Measurements from ENCODE around the gene INHA.
A peak's percentile ranks its signal among the peaks of the same experiment; 100 is the strongest.

The INHA gene

GRCh38 chr2:219562049-219563020, 9.8 kb upstream of the INHA start:
- Histone ChIP-seq H3K36me3 (ENCODE audit: control insufficient read depth, low read depth, low read length) (no peaks in the 10 kb centered on the region), H3K4me3 (ENCODE audit: low read length) (no peak overlapping the region), H3K27ac (ENCODE audit: low read length) (no peak overlapping the region), H3K9ac (ENCODE audit: low read length) (no peak overlapping the region), H3K9me3 (ENCODE audit: control insufficient read depth, low read depth, low read length) (no peaks in the 10 kb centered on the region), H3K4me1 (ENCODE audit: control insufficient read depth, low read depth, low read length) (peaks cover 44% of the 10 kb centered on the region), H3K27me3 (ENCODE audit: control insufficient read depth, insufficient read depth, low read length) (no peaks in the 10 kb centered on the region)

DNA sequence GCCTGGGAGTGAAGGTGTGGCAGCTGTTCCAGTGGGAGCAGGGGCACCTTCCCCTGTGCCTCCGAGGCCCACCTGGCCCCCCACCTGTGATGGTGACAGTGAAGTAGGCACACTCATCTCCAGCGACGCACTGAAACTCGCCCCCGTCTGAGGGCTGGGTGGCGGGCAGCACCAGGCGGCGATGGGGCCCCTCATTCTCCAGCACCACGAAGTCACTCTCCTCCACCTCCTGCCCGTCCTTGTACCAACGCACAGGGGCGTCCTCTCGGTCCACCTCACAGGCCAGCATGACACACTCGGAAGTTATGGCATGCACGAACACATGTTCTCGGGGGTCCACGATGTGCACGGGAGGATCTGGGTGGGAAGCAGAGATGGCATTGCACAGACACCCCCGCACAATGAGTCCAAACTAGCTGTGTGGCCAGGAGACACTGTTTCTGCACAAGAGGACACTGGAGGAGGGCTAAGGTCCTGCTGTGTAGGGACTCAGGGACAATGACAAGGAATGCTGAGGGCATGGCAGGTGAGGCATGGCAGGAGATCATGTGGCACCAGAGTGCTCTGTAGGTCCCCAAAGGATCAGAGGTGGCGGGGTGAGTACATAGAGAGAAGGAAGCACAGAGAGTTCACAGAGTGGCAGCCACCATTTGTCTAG, 8.7 kb upstream of the INHA start:
- Histone ChIP-seq H3K4me3 (ENCODE audit: low read length) (no peak overlapping the region), H3K36me3 (ENCODE audit: control insufficient read depth, low read depth, low read length) (no peaks in the 10 kb centered on the region), H3K9ac (ENCODE audit: low read length) (no peak overlapping the region), H3K27me3 (ENCODE audit: control insufficient read depth, insufficient read depth, low read length) (no peaks in the 10 kb centered on the region), H3K9me3 (ENCODE audit: control insufficient read depth, low read depth, low read length) (no peaks in the 10 kb centered on the region), H3K4me1 (ENCODE audit: control insufficient read depth, low read depth, low read length) (peaks cover 44% of the 10 kb centered on the region), H3K27ac (ENCODE audit: low read length) (no peak overlapping the region)

- Histone ChIP-seq H3K4me1 (ENCODE audit: control insufficient read depth, low read depth, low read length) (peaks cover 48% of the 10 kb centered on the region), H3K9ac (ENCODE audit: low read length) (peak overlapping the region; percentile 28), H3K9me3 (ENCODE audit: control insufficient read depth, low read depth, low read length) (no peaks in the 10 kb centered on the region), H3K36me3 (ENCODE audit: control insufficient read depth, low read depth, low read length) (peaks cover 6% of the 10 kb centered on the region), H3K4me3 (ENCODE audit: low read length) (peak overlapping the region; percentile 30), H3K27me3 (ENCODE audit: control insufficient read depth, insufficient read depth, low read length) (peaks cover 14% of the 10 kb centered on the region), H3K27ac (ENCODE audit: low read length) (peak overlapping the region; percentile 70)
Observed at GRCh38 chr2:219565130-219566080, 6.7 kb upstream of the INHA start.

DNA sequence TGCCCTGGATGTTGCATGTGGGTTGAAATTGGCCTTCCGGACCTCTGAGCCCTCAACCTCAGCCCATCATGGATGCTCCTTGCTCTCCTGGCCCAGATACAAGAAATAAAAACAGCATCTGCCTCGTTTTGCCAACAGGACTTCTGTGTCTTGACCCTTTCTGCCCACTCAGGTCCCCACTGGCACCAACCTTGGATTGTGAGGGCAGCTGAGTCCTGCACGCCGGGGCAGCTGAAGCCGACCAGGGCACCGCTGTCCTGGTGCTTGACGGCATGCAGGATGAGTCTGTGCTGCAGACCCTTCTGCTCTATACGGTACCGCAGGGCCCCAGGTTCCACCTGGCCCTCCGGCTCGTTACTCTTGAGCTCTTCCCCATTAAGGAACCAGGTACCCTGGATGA, 5.5 kb upstream of the INHA start:
- peaks cover 14% of the 10 kb centered on the region for H3K27me3 ChIP-seq (ENCODE audit: control insufficient read depth, insufficient read depth, low read length)

DNA sequence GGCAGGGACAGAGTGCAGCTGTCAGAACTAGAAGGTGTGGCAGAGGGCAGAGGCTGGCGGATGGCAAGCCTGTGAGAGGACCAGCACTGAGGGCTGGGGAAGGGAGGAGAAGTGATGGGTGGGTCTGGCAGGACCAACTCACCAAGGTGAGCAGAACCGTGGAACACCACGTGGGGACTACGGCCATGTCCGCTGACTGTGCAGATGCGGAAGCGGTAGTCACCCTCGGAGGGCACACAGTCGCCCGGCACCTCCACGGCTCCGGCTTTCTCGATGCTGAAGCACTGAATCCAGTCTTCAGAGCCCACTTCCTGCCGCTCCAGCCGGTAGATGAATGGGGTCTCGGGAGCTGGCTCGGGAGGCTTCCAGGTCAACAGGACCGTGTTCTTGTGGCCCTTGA, 5.0 kb upstream of the INHA start:
- no peak overlapping the region for H3K4me3 ChIP-seq (ENCODE audit: low read length)
- no peaks in the 10 kb centered on the region for H3K9me3 ChIP-seq (ENCODE audit: control insufficient read depth, low read depth, low read length)
- H3K4me1 ChIP-seq (ENCODE audit: control insufficient read depth, low read depth, low read length) = peaks cover 40% of the 10 kb centered on the region
- H3K27ac ChIP-seq (ENCODE audit: low read length) = no peak overlapping the region
- no peak overlapping the region for H3K9ac ChIP-seq (ENCODE audit: low read length)
- H3K36me3 ChIP-seq (ENCODE audit: control insufficient read depth, low read depth, low read length) = peaks cover 6% of the 10 kb centered on the region
- peaks cover 14% of the 10 kb centered on the region for H3K27me3 ChIP-seq (ENCODE audit: control insufficient read depth, insufficient read depth, low read length)

More for the DNA sequence above, 5.5 kb upstream of the INHA start:
- H3K36me3 ChIP-seq (ENCODE audit: control insufficient read depth, low read depth, low read length) = peaks cover 6% of the 10 kb centered on the region
- no peak overlapping the region for H3K27ac ChIP-seq (ENCODE audit: low read length)
- H3K9ac ChIP-seq (ENCODE audit: low read length) = no peak overlapping the region
- no peak overlapping the region for H3K4me3 ChIP-seq (ENCODE audit: low read length)
- H3K9me3 ChIP-seq (ENCODE audit: control insufficient read depth, low read depth, low read length) = no peaks in the 10 kb centered on the region
- peaks cover 40% of the 10 kb centered on the region for H3K4me1 ChIP-seq (ENCODE audit: control insufficient read depth, low read depth, low read length)

GRCh38 chr2:219567791-219568361, 4.2 kb upstream of the INHA start:
- Histone ChIP-seq H3K4me1 (ENCODE audit: control insufficient read depth, low read depth, low read length) (peaks cover 41% of the 10 kb centered on the region), H3K27me3 (ENCODE audit: control insufficient read depth, insufficient read depth, low read length) (peaks cover 14% of the 10 kb centered on the region), H3K9me3 (ENCODE audit: control insufficient read depth, low read depth, low read length) (no peaks in the 10 kb centered on the region), H3K27ac (ENCODE audit: low read length) (no peak overlapping the region), H3K36me3 (ENCODE audit: control insufficient read depth, low read depth, low read length) (peaks cover 6% of the 10 kb centered on the region), H3K4me3 (ENCODE audit: low read length) (no peak overlapping the region), H3K9ac (ENCODE audit: low read length) (no peak overlapping the region)

GRCh38 chr2:219569041-219569440, 3.1 kb upstream of the INHA start:
- Histone ChIP-seq H3K4me3 (ENCODE audit: low read length) (no peak overlapping the region), H3K9ac (ENCODE audit: low read length) (no peak overlapping the region), H3K27me3 (ENCODE audit: control insufficient read depth, insufficient read depth, low read length) (peaks cover 14% of the 10 kb centered on the region), H3K9me3 (ENCODE audit: control insufficient read depth, low read depth, low read length) (no peaks in the 10 kb centered on the region), H3K36me3 (ENCODE audit: control insufficient read depth, low read depth, low read length) (peaks cover 6% of the 10 kb centered on the region), H3K27ac (ENCODE audit: low read length) (no peak overlapping the region), H3K4me1 (ENCODE audit: control insufficient read depth, low read depth, low read length) (peaks cover 36% of the 10 kb centered on the region)

DNA sequence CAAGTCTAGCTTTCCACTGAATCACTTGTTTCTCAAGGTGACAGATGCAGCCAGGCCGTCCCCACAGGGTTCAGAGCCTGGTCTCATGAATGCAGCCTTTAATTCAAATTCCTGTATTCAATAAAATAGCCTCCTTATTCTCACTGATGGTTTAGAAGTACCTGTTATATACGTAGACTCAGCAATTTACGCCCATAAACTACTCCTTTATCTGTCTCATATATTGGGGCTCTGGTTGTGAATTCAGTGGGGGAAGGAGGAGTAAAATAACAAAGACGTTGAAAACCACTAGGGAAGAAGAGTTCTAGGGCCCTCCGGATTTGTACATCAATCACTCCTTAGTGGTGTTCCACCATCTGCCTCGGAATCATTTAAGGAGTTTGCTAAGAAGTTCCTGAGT, 2.5 kb upstream of the INHA start:
- peaks cover 6% of the 10 kb centered on the region for H3K36me3 ChIP-seq (ENCODE audit: control insufficient read depth, low read depth, low read length)
- H3K27ac ChIP-seq (ENCODE audit: low read length) = no peak overlapping the region
- H3K9ac ChIP-seq (ENCODE audit: low read length) = no peak overlapping the region
- peaks cover 32% of the 10 kb centered on the region for H3K4me1 ChIP-seq (ENCODE audit: control insufficient read depth, low read depth, low read length)
- no peaks in the 10 kb centered on the region for H3K9me3 ChIP-seq (ENCODE audit: control insufficient read depth, low read depth, low read length)
- peaks cover 14% of the 10 kb centered on the region for H3K27me3 ChIP-seq (ENCODE audit: control insufficient read depth, insufficient read depth, low read length)
- peak overlapping the region; percentile 55 for H3K4me3 ChIP-seq (ENCODE audit: low read length)

- Histone ChIP-seq H3K4me3 (ENCODE audit: low read length) (peak overlapping the region; percentile 55), H3K4me1 (ENCODE audit: control insufficient read depth, low read depth, low read length) (peaks cover 27% of the 10 kb centered on the region), H3K27me3 (ENCODE audit: control insufficient read depth, insufficient read depth, low read length) (peaks cover 14% of the 10 kb centered on the region), H3K9me3 (ENCODE audit: control insufficient read depth, low read depth, low read length) (no peaks in the 10 kb centered on the region), H3K36me3 (ENCODE audit: control insufficient read depth, low read depth, low read length) (peaks cover 6% of the 10 kb centered on the region), H3K27ac (ENCODE audit: low read length) (no peak overlapping the region), H3K9ac (ENCODE audit: low read length) (peak overlapping the region; percentile 19)
Observed at GRCh38 chr2:219570194-219570923, 1.8 kb upstream of the INHA start.

GRCh38 chr2:219570924-219571310, 1.2 kb upstream of the INHA start:
- Histone ChIP-seq H3K27me3 (ENCODE audit: control insufficient read depth, insufficient read depth, low read length) (peaks cover 14% of the 10 kb centered on the region), H3K9me3 (ENCODE audit: control insufficient read depth, low read depth, low read length) (no peaks in the 10 kb centered on the region), H3K9ac (ENCODE audit: low read length) (no peak overlapping the region), H3K4me1 (ENCODE audit: control insufficient read depth, low read depth, low read length) (peaks cover 21% of the 10 kb centered on the region), H3K36me3 (ENCODE audit: control insufficient read depth, low read depth, low read length) (peaks cover 6% of the 10 kb centered on the region), H3K4me3 (ENCODE audit: low read length) (peak overlapping the region; percentile 55), H3K27ac (ENCODE audit: low read length) (no peak overlapping the region)

Measured in iPS-18a (cell line).